PC-3 (cell line): ENCODE data around the gene ZNF335.

Experiments used
- EZH2 ChIP-seq: fragments of 300-600 bp; sonication (generic); IDR thresholded peaks from one replicate; pipeline ENCODE4 v1.6.1; 2017; ENCODE audit warnings: antibody characterized with exemption, mild to moderate bottlenecking, low read length; ENCODE audit not compliant: unreplicated experiment
- EZH2phosphoT487 ChIP-seq: fragments of 300-600 bp; sonication (generic); IDR thresholded peaks from 2 replicates; pipeline ENCODE4 v1.6.1; 2018; ENCODE audit warnings: mild to moderate bottlenecking, antibody characterized with exemption, low read length, borderline replicate concordance
- TF ChIP-seq, protein P1 (sequence below): fragments of 300-600 bp; sonication (generic); conservative IDR thresholded peaks from 2 replicates; pipeline ENCODE4 v1.5.1; 2017; ENCODE audit warnings: antibody characterized with exemption, low read depth, mild to moderate bottlenecking, low read length

DNA sequence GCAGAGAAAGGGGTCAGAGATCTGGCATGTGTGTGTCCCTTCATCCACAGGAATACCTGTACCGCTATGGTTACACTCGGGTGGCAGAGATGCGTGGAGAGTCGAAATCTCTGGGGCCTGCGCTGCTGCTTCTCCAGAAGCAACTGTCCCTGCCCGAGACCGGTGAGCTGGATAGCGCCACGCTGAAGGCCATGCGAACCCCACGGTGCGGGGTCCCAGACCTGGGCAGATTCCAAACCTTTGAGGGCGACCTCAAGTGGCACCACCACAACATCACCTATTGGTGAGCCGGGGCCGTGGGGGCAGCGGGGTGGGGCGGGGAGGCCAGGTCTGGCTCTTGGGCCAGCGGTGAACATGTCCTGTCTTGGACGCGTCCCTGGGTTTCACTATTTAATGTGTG, 37.8 kb upstream of the ZNF335 start:
- TF ChIP-seq, protein P1, sequence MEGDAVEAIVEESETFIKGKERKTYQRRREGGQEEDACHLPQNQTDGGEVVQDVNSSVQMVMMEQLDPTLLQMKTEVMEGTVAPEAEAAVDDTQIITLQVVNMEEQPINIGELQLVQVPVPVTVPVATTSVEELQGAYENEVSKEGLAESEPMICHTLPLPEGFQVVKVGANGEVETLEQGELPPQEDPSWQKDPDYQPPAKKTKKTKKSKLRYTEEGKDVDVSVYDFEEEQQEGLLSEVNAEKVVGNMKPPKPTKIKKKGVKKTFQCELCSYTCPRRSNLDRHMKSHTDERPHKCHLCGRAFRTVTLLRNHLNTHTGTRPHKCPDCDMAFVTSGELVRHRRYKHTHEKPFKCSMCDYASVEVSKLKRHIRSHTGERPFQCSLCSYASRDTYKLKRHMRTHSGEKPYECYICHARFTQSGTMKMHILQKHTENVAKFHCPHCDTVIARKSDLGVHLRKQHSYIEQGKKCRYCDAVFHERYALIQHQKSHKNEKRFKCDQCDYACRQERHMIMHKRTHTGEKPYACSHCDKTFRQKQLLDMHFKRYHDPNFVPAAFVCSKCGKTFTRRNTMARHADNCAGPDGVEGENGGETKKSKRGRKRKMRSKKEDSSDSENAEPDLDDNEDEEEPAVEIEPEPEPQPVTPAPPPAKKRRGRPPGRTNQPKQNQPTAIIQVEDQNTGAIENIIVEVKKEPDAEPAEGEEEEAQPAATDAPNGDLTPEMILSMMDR: no peak
- TF ChIP-seq EZH2phosphoT487 (no peak), EZH2 (no peak)
